H1 (cell line): ENCODE results near the gene POU2F2.

ENCODE experiments used
- EP300 ChIP-seq, 2 experiments: IDR thresholded peaks; 1 replicate in 1 of 2; 2 replicates in 1 of 2; pipeline ENCODE4 v1.6.1; 2011 to 2012; ENCODE audit warnings: low read depth in 2 of 2, low read length in 2 of 2, mild to moderate bottlenecking in 2 of 2, borderline replicate concordance in 1 of 2, inconsistent platforms in 1 of 2, moderate library complexity in 1 of 2
- EZH2 ChIP-seq: fragments of 200-600 bp; sonication (generic); IDR thresholded peaks from 2 replicates; pipeline ENCODE4 v1.7.1; 2012; ENCODE audit warnings: low read depth, mild to moderate bottlenecking, moderate library complexity, low read length, inconsistent platforms; ENCODE audit not compliant: severe bottlenecking
- JUND ChIP-seq: IDR thresholded peaks from 2 replicates; pipeline ENCODE4 v1.6.1; 2011; ENCODE audit warnings: mild to moderate bottlenecking, improper control_type of control experiment, low read length
- MAFK ChIP-seq: IDR thresholded peaks from 2 replicates; pipeline ENCODE4 v1.6.1; 2012; ENCODE audit warnings: low read depth, mild to moderate bottlenecking, improper control_type of control experiment, low read length
- SUZ12 ChIP-seq: fragments of 200-600 bp; sonication (generic); IDR thresholded peaks from 2 replicates; pipeline ENCODE4 v1.6.1; 2012; ENCODE audit warnings: mild to moderate bottlenecking, inconsistent platforms, low read length, moderate library complexity, mixed read lengths
- TF ChIP-seq, protein P1 (sequence below), 3 experiments: IDR thresholded peaks; 1 replicate in 2 of 3; 2 replicates in 1 of 3; pipeline versions ENCODE4 v1.5.1 to v1.6.1; 2011; ENCODE audit warnings: low read length in 3 of 3, mild to moderate bottlenecking in 3 of 3, inconsistent platforms in 2 of 3, low read depth in 1 of 3, moderate library complexity in 1 of 3; ENCODE audit not compliant: insufficient read depth in 1 of 3; ENCODE audit errors: control extremely low read depth in 1 of 3

DNA sequence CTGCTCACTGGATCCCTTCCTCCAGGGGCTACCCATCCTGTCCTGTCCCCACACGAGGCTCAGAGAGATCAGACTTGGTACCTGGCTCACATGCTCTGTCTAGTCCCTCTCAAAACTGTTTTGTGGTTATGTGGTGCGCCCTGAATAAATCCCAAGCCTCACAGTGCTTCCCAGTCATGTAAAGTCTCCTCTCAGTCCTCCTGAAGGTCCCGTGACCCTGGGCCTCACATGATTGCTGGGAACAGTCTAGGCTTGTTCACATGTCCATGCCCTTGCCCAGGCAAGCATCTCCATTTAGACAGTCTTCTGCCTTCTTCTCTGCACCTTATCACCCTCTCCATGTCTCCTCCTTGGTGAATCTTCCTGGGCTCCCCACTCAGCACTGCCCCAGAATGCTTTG is 36.0 kb upstream of the POU2F2 start:
- TF ChIP-seq, protein P1, sequence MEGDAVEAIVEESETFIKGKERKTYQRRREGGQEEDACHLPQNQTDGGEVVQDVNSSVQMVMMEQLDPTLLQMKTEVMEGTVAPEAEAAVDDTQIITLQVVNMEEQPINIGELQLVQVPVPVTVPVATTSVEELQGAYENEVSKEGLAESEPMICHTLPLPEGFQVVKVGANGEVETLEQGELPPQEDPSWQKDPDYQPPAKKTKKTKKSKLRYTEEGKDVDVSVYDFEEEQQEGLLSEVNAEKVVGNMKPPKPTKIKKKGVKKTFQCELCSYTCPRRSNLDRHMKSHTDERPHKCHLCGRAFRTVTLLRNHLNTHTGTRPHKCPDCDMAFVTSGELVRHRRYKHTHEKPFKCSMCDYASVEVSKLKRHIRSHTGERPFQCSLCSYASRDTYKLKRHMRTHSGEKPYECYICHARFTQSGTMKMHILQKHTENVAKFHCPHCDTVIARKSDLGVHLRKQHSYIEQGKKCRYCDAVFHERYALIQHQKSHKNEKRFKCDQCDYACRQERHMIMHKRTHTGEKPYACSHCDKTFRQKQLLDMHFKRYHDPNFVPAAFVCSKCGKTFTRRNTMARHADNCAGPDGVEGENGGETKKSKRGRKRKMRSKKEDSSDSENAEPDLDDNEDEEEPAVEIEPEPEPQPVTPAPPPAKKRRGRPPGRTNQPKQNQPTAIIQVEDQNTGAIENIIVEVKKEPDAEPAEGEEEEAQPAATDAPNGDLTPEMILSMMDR (IDR thresholded peaks at IDR 0.05; ENCODE audit: control extremely low read depth in 1 of 3, insufficient read depth in 1 of 3, low read depth in 1 of 3, low read length in 3 of 3) = no peak
- TF ChIP-seq EP300 (IDR thresholded peaks at IDR 0.05; ENCODE audit: borderline replicate concordance in 1 of 2, low read depth in 2 of 2, low read length in 2 of 2) = no peak
- TF ChIP-seq EZH2 = no peak
- TF ChIP-seq MAFK = no peak
- TF ChIP-seq JUND = no peak
- TF ChIP-seq SUZ12 = no peak
